K562 (cell line): ENCODE measurements around the gene TRPC3. TPM values are rescaled to one million over a fixed set of nuclear protein-coding genes. Genes with fewer than 3 reads are reported as not detected.

Experiments
- ATAC-seq: fragments of 200-7000 bp; cut with Tn5 transposase; 3 replicates; pipeline ENCODE4 v1.9.1; 2020; ENCODE audit warnings: moderate library complexity
- BruUV-seq: library from RNA; stranded (reverse); fragments of 400-500 nt; replicated peaks from 2 replicates; lab custom pipeline; 2021; lab: Mats Ljungman, UMichigan
- CTCF ChIA-PET: fragments of 300-600 bp; formaldehyde crosslinking; extraction: SDS; loops from one replicate; lab custom pipeline; 2021; ENCODE audit warnings: low intra/inter-chr PET ratio; lab: Yijun Ruan, JAX
- POLR2A ChIA-PET: fragments of 300-600, 350-650 bp; sonication (Branson Sonifier 250); formaldehyde crosslinking; extraction: SDS; loops from one replicate; lab custom pipeline; 2021; ENCODE audit warnings: antibody characterized with exemption, inconsistent platforms; lab: Yijun Ruan, JAX
- DNase-seq, 4 experiments: peaks; one replicate each; pipeline versions ENCODE4 v3.0.0 to v3.0.0-alpha.2; 2011 to 2018; ENCODE audit warnings: low spot score in 3 of 4, mixed read lengths in 3 of 4; ENCODE audit errors: extremely low read depth in 1 of 4
- FAIRE-seq: peaks from 2 replicates; lab custom pipeline; 2011; peaks lifted over from hg19 to GRCh38; lab: Jason Lieb, UNC
- H2AFZ ChIP-seq: 2 replicates; pipeline ENCODE4 v1.6.0; 2011; ENCODE audit warnings: low read depth, low read length, control low read depth, inconsistent platforms
- H3K27ac ChIP-seq: fragments of 200-600 bp; 3 replicates; pipeline ENCODE4 v1.8.0; 2011; ENCODE audit warnings: low read depth, mild to moderate bottlenecking, control low read depth, inconsistent platforms, low read length, moderate library complexity, mixed read lengths; ENCODE audit errors: extremely low read depth
- H3K27me3 ChIP-seq, 2 experiments: fragments of 300-600 bp in 1 of 2; 2 replicates in 1 of 2; 3 replicates in 1 of 2; pipeline versions ENCODE4 v1.6.0 to v1.8.0; 2011; ENCODE audit warnings: inconsistent platforms in 2 of 2, low read length in 2 of 2, mild to moderate bottlenecking in 1 of 2, mixed read lengths in 1 of 2, moderate library complexity in 1 of 2; ENCODE audit not compliant: control insufficient read depth in 2 of 2, insufficient read depth in 2 of 2
- H3K36me3 ChIP-seq: fragments of 300-600 bp; 3 replicates; pipeline ENCODE4 v1.8.0; 2011; ENCODE audit warnings: mild to moderate bottlenecking, low read length, inconsistent platforms; ENCODE audit not compliant: control insufficient read depth, insufficient read depth
- H3K4me1 ChIP-seq, 2 experiments: fragments of 200-600 bp in 1 of 2; replicated peaks in 1 of 2; 2 replicates in 1 of 2; 3 replicates in 1 of 2; pipeline versions ENCODE4 v1.5.1 to v1.8.0; 2011; ENCODE audit warnings: inconsistent platforms in 2 of 2, low read length in 2 of 2, mild to moderate bottlenecking in 1 of 2, mixed read lengths in 1 of 2, moderate library complexity in 1 of 2; ENCODE audit not compliant: control insufficient read depth in 2 of 2, insufficient read depth in 2 of 2
- H3K4me2 ChIP-seq: 2 replicates; pipeline ENCODE4 v1.6.1; 2011; ENCODE audit warnings: low read length, control low read depth, inconsistent platforms, mixed read lengths; ENCODE audit not compliant: insufficient read depth
- H3K4me3 ChIP-seq: fragments of 200-600 bp; sonication (generic), shearing (Covaris generic); 2 replicates; pipeline ENCODE4 v1.5.1; 2016; ENCODE audit warnings: control low read depth, inconsistent platforms
- H3K79me2 ChIP-seq: fragments of 200-600 bp; 3 replicates; pipeline ENCODE4 v1.8.0; 2011; ENCODE audit warnings: low read length, inconsistent platforms; ENCODE audit not compliant: control insufficient read depth, insufficient read depth
- H3K9ac ChIP-seq, 2 experiments: 2 replicates each; pipeline versions ENCODE4 v1.6.0 to v1.6.1; 2011; ENCODE audit warnings: low read depth in 2 of 2, low read length in 2 of 2, control low read depth in 1 of 2, inconsistent platforms in 1 of 2, mild to moderate bottlenecking in 1 of 2, mixed read lengths in 1 of 2; ENCODE audit not compliant: insufficient read depth in 1 of 2
- H3K9me1 ChIP-seq: one replicate; pipeline ENCODE4 v1.6.0; 2011; ENCODE audit warnings: inconsistent platforms, mild to moderate bottlenecking, low read length, moderate library complexity; ENCODE audit not compliant: control insufficient read depth, insufficient read depth
- H3K9me3 ChIP-seq: replicated peaks from 2 replicates; pipeline ENCODE4 v1.5.1; 2011; ENCODE audit warnings: low read depth, low read length, inconsistent platforms; ENCODE audit not compliant: control insufficient read depth, insufficient read depth
- H4K20me1 ChIP-seq: replicated peaks from 2 replicates; pipeline ENCODE4 v1.6.1; 2011; ENCODE audit warnings: low read length, inconsistent platforms, mixed read lengths; ENCODE audit not compliant: control insufficient read depth, insufficient read depth
- BCL6 ChIP-seq: fragments of 250-450 bp; sonication (Bioruptor Pico); IDR thresholded peaks from 2 replicates; pipeline ENCODE4 v1.4.0; 2020
- FIP1L1 ChIP-seq: fragments of 200-400 bp; formaldehyde crosslinking; IDR thresholded peaks from 2 replicates; pipeline ENCODE4 v1.6.1; 2018; ENCODE audit warnings: mild to moderate bottlenecking, low read depth, low read length; ENCODE audit not compliant: poor library complexity, severe bottlenecking
- HDAC2 ChIP-seq: fragments of 450-650 bp; IDR thresholded peaks from 2 replicates; pipeline ENCODE4 v1.6.1; 2016; ENCODE audit warnings: mild to moderate bottlenecking
- HDAC8 ChIP-seq: fragments of 450-650 bp; IDR thresholded peaks from 2 replicates; pipeline ENCODE4 v1.6.1; 2016; ENCODE audit warnings: mild to moderate bottlenecking, missing genetic modification characterization, moderate library complexity, missing compliant biosample characterization
- NCOA4 ChIP-seq: fragments of 450-650 bp; IDR thresholded peaks from 2 replicates; pipeline ENCODE4 v1.6.1; 2018; ENCODE audit warnings: mild to moderate bottlenecking; ENCODE audit not compliant: partially characterized antibody
- NR1H2 ChIP-seq: sonication (generic); formaldehyde crosslinking; IDR thresholded peaks from 2 replicates; pipeline ENCODE4 v1.4.0; 2020; ENCODE audit warnings: mild to moderate bottlenecking, missing genetic modification reagents
- TSC22D4 ChIP-seq: fragments of 450-650 bp; IDR thresholded peaks from 2 replicates; pipeline ENCODE4 v1.6.1; 2016; ENCODE audit warnings: missing genetic modification characterization, missing biosample characterization, control low read depth
- ZNF445 ChIP-seq: fragments of 250-450 bp; sonication (Bioruptor Pico); IDR thresholded peaks from 2 replicates; pipeline ENCODE4 v1.4.0; 2020; ENCODE audit warnings: low read depth, mild to moderate bottlenecking, moderate library complexity
- WGBS: fragments of 100-300 bp; shearing (Covaris generic); methylation state at CpG from one replicate; pipeline ENCODE4 v1.1.6; 2016; ENCODE audit warnings: low coverage, mixed read lengths; ENCODE audit not compliant: insufficient coverage; ENCODE audit errors: missing lambda C conversion rate; 5-methylcytosine and 5-hydroxymethylcytosine counted together
- in situ Hi-C: fragments of 300-500 bp; cut with MboI; formaldehyde crosslinking; loops from 4 replicates; pipeline ENCODE4 v1.15.0; 2018; ENCODE audit warnings: inconsistent platforms, mixed read lengths
- intact Hi-C: fragments of 100-400 bp; cut with micrococcal nuclease; formaldehyde crosslinking; loops from 2 replicates; pipeline ENCODE4 v1.14.2; 2022
- polyA plus RNA-seq, 8 experiments: library from polyadenylated mRNA; depleted of rRNA in 4 of 8; stranded (reverse) in 5 of 8; unstranded in 3 of 8; fragments of >200 nt; fragmentation: Nextera tagmentation in 2 of 8; fragmentation: Illumina TruSeq in 1 of 8; extraction: Ambion mirVana in 2 of 8; extraction: Trizol in 1 of 8; gene quantifications; 2 replicates each; pipeline versions ENCODE4 v1.2.1 to v1.2.3, GENCODE V29; 2011 to 2014; ENCODE audit warnings: inconsistent platforms in 1 of 8, missing spikeins in 1 of 8
- total RNA-seq, 7 experiments: library from RNA; depleted of rRNA in 6 of 7; stranded (reverse); fragments of >200 nt in 6 of 7; fragmentation: Illumina TruSeq in 2 of 7; extraction: Trizol in 2 of 7; gene quantifications; 2 replicates each; pipeline versions ENCODE4 v1.2.1 to v1.2.3, GENCODE V29; 2011 to 2021; ENCODE audit warnings: low replicate concordance in 1 of 7
- TF ChIP-seq, protein P1 (sequence below): fragments of 250-450 bp; sonication (Bioruptor Pico); IDR thresholded peaks from 2 replicates; pipeline ENCODE4 v1.4.0; 2020; ENCODE audit warnings: borderline replicate concordance
- TF ChIP-seq, protein P2 (sequence below): fragments of 250-450 bp; sonication (Bioruptor Pico); IDR thresholded peaks from 2 replicates; pipeline ENCODE4 v1.5.0; 2021; ENCODE audit warnings: mild to moderate bottlenecking, borderline replicate concordance

Gene TRPC3
- total and polyA plus RNA-seq, 9 of the 15 experiments (the other 6 are each of a cell fraction or from before 2014, with no cell fraction given): 0.01 to 0.27 (median 0.11) TPM

GRCh38 chr4:121923306-121923705 is 28.6 kb downstream of the TRPC3 start:
- 0% methylated on average over 1 of the region's 1 CpG for WGBS
- ATAC-seq (no peak), DNase-seq (no peak), FAIRE-seq (no peak)
- H3K9ac ChIP-seq: no peak overlapping the region
- no peaks in the 10 kb centered on the region; a peak in 2 of 5 replicates for H3K27me3 ChIP-seq
- no peaks in the 10 kb centered on the region for H3K36me3 ChIP-seq
- ChIA-PET CTCF (no interaction called here), POLR2A (no interaction called here)
- intact Hi-C loops: no loop called here
- H3K9me3 ChIP-seq: no peaks in the 10 kb centered on the region
- TF ChIP-seq, protein P1, sequence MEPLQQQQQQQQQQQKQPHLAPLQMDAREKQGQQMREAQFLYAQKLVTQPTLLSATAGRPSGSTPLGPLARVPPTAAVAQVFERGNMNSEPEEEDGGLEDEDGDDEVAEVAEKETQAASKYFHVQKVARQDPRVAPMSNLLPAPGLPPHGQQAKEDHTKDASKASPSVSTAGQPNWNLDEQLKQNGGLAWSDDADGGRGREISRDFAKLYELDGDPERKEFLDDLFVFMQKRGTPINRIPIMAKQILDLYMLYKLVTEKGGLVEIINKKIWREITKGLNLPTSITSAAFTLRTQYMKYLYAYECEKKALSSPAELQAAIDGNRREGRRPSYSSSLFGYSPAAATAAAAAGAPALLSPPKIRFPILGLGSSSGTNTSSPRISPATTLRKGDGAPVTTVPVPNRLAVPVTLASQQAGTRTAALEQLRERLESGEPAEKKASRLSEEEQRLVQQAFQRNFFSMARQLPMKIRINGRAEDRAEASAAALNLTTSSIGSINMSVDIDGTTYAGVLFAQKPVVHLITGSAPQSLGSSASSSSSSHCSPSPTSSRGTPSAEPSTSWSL (CRISPR knock-in tag): no peak
- TF ChIP-seq HDAC8 (tag) (no peak), NR1H2 (no peak), NCOA4 (no peak), ZNF445 (no peak), FIP1L1 (no peak), TSC22D4 (no peak), HDAC2 (no peak), BCL6 (CRISPR knock-in tag) (no peak)
- TF ChIP-seq, protein P2, sequence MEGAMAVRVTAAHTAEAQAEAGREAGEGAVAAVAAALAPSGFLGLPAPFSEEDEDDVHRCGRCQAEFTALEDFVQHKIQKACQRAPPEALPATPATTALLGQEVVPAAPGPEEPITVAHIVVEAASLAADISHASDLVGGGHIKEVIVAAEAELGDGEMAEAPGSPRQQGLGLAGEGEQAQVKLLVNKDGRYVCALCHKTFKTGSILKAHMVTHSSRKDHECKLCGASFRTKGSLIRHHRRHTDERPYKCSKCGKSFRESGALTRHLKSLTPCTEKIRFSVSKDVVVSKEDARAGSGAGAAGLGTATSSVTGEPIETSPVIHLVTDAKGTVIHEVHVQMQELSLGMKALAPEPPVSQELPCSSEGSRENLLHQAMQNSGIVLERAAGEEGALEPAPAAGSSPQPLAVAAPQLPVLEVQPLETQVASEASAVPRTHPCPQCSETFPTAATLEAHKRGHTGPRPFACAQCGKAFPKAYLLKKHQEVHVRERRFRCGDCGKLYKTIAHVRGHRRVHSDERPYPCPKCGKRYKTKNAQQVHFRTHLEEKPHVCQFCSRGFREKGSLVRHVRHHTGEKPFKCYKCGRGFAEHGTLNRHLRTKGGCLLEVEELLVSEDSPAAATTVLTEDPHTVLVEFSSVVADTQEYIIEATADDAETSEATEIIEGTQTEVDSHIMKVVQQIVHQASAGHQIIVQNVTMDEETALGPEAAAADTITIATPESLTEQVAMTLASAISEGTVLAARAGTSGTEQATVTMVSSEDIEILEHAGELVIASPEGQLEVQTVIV (CRISPR knock-in tag): no peak
- no peaks in the 10 kb centered on the region for H3K4me1 ChIP-seq
- BruUV-seq: no TSS peak
- H3K4me3 ChIP-seq: no peak overlapping the region
- no peaks in the 10 kb centered on the region for H4K20me1 ChIP-seq
- H3K79me2 ChIP-seq: no peaks in the 10 kb centered on the region
- H3K27ac ChIP-seq: no peak overlapping the region
- H3K9me1 ChIP-seq: no peaks in the 10 kb centered on the region
- in situ Hi-C loops: no loop called here
- no peak overlapping the region for H3K4me2 ChIP-seq
- H2AFZ ChIP-seq: no peak overlapping the region
